HG02571 (cell line): ENCODE measurements around the gene SENP1.
"Not testable (repeated sequence)": the region's sequence is repeated elsewhere in the genome, so short reads cannot be mapped to it uniquely, and the experiment has no call there.

ENCODE experiments used
- ATAC-seq: cut with Tn5 transposase; IDR thresholded peaks from one replicate; pipeline ENCODE4 v1.9.1; 2021; ENCODE audit warnings: mild to moderate bottlenecking, moderate library complexity; ENCODE audit not compliant: unreplicated experiment

The SENP1 gene

DNA sequence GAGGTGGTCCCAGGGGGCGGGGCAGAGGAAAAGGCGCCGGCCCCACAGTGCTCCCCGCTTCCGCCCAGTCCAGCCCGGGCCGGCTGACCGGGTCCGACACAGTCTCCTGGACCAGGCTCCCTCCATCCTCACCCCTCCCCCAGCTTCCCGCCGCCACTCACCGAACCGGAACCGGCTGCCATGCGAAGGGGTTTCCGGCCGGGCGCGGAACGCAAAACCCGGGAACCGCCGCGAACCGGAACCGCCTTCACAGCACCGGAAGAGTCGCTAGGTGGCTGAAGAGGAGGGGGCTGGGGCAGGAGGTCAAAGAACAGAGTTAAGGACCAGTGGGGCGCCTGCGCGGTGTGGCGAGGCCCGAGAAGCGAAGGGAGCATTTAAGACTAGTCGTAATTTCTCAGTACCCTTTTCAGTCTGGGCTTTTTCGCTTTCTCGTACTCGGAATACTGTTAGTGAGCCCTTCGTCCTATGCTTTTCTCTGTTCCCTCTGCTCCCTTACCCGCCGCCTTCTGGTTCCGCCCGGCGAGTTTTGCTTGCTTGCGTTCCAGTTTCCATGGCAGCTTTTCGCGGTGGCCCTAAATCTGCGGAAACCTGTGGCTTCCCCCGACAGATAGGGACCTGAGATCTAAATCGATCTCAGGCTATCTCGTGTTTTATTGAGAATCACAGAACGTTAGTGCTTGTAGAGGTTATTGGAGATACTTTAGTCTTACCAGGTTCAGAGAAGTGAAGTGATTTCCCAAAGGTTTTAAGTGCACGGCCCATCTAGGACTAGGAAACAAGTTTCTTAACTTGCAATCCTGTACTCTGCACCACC is at the start of gene SENP1:
Gene SENP1, minus strand, starts transcription at position 213 of the 814 bp plus-strand sequence. CDS start 4,607 bp downstream, outside the sequence.
- peak; percentile 76 for ATAC-seq

DNA sequence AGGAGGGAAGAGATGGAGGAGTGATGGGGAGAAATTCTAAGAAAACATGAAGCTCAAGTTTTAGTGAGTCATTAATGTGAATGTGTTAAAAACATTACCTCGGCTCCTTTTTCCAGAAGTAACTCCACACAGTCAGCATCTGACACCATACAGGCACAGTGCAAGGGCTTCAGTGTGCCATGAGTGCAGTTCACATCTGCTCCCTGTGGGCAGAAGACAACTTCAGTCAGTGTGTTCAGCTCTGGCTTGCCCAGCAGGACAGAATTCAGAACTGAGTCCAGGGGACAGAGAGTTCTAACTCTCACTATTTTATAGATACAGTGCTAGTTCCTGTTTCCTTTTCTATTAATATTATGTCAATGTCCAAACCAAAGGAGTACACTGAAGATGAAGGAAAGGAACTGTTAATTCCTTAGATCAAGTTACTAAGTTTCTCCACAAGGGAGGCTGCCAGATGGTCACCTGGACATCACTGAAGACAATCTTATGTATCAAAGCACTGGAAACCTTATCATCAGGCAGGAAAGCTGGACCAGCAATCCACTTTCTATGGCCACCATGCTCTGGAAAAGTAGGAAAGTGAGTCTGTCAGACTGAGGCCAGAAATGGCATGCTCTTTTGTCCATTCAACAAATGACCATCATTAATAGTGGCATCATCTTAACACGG is 45.4 kb upstream of the SENP1 start:
- no peak for ATAC-seq

DNA sequence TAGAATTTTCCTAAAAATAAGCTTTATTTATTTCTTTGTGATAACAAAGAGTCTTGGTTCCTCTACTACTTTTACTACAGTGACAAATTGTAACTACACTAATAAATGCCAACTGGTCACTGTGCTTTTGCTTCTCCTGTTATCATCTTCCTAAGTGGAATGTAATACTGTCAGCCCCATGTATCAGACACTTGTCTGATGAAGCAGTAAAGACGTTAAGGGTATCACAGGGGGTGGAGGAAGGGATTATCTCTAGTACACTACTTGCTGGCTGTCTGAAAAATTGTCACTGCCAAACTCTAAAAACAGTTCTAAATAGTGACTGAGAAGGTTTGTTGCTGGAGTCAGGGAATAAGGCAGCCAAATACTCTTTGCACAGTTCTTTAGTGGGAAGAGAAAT is 40.1 kb upstream of the SENP1 start:
- no peak for ATAC-seq

DNA sequence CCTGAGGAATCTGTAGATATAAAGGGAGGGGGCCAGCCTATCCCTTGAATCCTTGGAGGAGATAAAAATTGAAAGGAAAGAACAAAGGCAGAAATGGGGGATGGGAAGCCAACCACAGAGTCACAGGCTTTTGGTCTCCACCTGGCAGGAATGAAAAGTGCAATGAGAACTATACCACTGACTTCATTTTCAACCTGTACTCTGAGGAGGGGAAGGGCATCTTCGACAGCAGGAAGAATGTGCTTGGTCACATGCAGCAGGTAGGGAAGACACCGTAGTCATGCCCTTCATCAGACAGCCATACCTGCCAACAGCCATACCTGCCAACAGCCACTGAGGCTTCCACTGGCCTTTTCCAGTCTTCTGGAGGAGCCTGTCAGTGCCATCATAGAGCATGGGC is 38.0 kb upstream of the SENP1 start:
- ATAC-seq, result no peak

DNA sequence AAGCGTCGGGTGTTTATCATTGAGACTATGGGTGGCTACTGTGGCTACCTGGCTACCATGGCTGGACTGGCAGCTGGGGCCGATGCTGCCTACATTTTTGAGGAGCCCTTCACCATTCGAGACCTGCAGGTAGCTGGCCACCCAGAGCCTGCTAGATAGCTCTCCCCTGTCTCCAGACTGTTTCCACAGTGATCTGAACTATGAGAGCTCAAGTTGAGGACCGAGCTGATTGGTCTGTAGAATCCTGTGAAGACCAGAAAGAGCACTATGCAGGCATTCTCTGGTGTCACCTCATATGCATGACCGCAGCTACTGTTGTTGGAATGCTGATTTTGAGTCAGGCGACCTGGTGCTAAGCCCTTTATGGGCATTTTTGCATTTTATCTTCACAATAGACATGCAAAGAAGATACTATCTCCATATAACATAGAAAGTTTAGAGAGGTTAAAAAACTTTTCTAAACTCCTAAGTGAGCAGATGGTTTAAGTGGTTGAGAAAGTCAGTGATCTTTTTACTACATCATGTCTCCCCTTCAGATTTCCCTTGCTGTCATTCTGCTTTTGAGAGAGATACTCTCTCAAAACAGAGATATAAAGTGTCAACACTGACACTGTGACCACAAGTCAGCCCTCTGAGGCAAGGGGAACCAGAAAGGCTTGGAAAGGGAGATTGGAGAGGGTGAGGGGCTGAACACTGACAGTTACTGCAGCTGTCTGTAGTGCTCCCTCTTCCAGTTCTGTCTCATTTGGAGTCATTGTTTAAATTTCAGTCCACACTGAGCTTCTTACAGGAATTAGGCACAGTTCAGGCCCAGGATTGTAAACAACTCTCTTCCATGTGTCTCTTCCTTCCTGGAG is 37.2 kb upstream of the SENP1 start:
- ATAC-seq, result no peak

DNA sequence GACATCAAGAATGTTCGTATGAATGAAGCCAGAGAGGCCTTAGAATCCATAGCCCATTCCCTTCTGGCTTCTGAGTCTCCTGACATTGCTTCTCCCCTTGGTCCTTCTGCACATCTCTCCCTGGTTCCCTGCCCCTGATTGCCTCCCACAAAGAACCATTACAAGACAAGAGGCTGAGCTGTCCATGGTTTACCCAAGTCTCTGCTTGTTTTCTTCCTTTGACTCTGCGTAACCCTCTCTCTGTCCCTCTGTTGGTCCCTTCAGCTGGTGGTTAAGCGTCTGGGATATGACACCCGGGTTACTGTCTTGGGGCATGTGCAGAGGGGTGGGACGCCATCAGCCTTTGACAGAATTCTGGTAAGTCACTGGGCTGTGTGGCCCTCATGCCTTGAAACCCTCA is 29.1 kb upstream of the SENP1 start:
- ATAC-seq, result no peak

DNA sequence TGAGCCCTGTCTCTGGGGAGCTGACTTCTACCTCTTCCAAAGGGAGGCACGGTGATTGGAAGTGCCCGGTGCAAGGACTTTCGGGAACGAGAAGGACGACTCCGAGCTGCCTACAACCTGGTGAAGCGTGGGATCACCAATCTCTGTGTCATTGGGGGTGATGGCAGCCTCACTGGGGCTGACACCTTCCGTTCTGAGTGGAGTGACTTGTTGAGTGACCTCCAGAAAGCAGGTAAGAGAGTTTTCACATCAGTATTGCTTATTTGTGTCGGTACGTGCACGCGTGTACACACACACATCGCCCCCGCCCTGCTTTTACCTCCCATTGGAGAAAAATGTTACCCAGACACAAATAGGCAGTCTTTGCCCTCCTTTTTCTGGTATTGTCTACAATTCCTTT is 26.9 kb upstream of the SENP1 start:
- no peak for ATAC-seq

DNA sequence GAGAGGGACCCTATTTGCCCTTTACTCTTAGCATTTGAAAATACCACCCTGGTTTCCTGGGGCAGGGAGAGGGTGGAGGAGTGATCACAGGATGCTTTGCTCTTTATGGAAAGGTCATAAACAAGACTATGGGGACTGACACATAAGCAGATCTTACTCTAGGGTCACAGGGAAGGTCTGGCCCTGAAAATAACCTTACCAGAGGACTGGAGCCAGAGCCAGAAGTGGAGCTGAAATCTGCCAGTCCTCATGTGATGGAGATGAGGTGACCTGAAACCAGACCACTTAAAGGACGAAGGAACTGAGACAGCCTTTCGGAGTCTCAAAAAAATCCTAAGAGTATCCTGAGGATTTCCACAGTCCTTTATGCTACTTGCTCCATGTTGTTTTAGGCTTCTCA is 25.6 kb upstream of the SENP1 start:
- ATAC-seq, result no peak

DNA sequence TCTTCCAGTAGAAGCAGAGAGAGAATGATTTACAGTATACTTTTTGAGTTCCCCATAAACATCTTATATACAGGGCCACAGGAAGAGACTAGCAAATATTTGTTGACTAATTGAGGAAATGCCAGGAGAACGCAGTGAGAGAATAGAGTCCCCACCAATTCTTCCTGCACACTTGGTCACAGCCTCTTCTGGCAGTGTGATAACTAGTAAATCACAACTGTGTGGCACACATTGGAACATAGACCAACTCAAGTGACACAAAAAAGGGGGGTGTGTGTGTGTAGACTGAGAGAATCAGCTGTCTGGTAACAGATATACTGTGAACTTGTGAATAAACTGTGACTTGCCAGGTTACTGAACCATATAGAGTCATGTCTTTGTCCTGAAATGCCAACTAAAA is 23.5 kb upstream of the SENP1 start:
- no peak for ATAC-seq

DNA sequence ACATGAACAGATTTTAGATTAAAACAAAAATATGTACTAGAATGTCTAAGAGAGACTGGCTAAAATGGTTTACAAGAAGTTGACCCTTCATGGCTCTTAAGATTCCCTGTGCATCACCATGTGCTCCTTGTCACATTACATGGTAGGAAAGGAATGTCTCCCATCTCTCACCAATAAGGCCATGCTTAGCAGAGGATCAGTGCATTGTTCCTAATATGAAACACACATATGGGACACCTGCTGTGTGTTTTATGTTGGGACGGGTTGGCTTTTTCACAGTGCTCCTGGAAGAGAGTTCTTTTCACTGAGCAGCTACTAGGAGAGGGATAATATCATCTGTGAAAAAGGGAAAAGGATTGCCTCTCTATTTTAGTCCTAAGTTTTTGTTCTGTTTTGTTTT is 22.9 kb upstream of the SENP1 start:
- ATAC-seq, result no peak

DNA sequence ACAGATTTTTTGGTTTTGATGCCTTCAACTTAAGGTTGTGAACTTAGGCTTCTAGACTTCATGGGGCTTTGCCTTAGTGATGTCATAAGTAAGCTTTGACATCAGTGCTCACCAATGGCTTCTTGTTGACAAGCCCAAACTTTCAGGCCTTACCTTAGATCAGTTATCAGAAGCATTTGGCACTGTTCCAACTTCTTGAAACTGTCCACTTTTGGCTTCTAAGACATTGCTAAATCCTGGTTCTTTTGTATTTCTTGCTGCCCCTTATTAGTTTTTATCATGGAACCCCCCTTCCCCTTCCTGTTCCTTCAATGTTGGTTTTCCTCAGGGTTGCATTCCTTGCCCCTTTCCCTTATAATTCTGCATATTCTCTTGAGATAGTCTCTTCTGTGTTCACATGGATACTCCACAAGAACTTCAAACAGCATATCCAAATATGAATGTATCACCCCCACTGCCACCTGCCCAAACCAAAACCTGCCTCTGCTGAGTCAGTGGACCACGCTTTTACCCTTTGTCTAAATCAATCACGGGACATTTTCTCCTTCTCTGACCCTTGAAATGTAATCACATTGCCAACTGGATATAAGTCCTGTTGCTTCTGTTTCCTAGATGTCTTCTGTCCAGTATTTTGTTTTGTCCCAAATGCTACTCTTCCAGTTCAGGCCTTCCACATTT is 21.2 kb upstream of the SENP1 start:
- ATAC-seq, result no peak

DNA sequence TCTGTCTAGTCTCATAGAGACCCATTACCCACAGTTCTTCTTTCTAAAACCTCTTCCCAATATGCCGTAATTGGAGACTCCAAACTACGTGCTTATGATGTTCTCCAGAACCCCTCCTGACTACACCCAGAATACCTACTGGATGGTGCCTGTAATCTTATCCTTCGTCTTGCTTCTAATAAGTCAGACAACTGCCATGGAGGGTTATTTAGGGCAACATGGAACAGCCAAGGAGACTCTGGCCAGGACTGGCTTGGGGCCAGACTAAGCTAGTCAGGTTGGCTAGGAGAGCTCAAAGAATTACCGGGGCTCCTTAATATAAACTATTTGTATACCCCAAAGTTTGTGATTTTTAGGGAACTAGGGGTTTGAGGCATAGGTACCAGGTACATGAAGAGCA is 20.1 kb upstream of the SENP1 start:
- ATAC-seq, result no peak

DNA sequence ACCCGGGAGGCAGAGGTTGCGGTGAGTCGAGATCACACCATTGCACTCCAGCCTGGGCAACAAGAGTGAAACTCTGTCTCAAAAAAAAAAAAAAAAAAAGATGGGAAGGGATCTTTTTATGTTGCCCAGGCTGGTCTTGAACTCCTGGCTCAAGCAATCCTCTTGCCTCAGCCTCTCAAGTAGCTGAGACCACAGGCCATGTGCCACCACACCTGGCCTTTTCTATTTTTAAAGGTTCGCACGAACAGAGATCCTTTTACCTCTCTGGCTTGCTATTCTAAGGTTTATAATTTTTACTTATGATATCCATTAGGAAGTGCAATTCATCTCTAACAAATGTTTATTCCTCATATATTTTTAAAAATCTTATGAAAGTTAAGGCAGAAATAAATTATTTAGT is 19.7 kb upstream of the SENP1 start:
- ATAC-seq, result not testable (repeated sequence)

DNA sequence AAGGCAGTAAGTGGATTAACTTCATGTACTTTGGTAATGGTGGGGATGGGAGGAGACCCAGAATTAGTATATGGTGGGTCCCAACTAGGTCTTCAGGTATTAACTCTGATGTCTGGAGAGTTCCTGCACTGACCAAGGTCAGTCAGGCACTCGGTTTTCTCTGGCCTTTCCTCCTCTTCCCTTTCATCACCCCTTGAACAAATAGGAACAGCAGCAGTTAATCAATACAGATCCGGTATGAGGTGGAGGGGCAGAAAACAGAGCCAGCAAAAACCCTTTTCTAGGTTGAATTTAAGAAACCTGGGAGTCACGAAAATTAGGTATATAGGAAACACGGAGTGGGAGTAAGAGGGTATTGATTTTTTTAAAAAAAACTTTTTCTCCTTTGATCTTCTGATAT is 17.3 kb upstream of the SENP1 start:
- ATAC-seq, result no peak

DNA sequence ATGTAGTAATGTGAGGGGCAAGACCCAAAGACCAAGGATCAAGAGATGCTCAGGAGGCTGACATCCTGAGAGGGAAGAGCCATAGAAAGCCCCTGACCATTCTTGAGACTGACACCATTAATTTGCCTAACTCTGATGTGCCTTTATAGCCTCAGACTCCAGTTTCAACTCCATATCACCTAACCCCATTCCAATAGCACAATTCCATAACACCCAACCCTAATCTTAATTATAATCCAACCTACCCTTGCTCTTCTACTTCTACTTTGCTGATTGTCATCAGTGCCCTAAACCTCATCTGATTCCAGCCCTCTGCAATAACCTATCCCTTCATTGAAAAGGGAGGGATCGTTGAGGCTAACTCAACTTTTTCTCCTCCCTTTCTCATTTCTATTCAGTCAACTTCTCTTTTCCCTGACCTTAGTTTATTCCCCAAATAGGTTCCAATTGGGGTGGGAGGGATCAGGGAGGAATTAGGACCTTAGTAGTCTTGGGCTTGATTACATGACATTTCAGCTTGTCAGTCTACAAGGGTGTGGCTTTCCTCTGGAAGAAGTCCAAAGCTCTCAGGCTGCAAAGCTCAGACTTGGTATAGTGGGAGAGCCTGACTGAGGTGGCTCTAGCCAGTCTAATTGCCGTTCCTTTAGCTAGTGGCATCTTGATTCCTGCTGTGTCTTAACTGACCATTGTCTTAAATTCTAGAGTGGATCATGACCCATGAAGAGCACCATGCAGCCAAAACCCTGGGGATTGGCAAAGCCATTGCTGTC is 16.4 kb upstream of the SENP1 start:
- ATAC-seq, result no peak

DNA sequence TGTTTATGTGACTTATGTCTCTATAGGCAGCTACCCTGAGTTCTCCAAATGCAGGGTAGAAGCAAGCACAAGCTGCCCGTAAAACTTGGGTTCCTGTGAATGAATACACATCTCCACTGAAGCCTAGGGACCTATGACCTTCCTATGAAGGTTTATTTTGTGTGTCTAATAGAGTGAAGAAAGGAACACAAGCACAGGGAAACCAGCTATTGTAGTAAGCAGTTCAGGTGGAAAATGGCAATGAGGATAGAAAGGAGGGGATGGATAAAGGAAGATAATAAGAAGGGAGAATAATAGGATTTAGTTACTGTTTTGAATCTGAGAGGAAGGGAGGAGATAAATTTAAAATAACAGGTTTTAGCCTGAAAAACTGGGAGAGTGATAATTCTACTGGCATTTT is 15.6 kb upstream of the SENP1 start:
- ATAC-seq, result no peak

DNA sequence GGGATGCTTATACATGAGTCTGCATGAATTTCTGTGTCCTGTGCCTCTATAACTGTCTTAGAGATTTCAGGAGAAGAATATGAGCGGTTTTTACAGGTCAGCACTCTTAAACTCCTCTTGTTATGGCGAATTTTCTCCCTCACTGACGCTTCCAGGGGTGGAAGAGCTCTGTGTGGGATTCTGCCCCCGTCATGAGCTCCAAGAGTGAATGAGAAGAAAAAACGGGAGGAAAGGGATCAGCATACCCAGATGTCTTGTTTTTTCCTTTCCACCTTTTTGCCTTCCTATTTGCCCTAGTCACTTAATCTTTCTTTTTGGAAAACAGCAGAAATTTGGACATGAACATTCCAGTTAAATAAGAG is 13.9 kb upstream of the SENP1 start:
- no peak for ATAC-seq

DNA sequence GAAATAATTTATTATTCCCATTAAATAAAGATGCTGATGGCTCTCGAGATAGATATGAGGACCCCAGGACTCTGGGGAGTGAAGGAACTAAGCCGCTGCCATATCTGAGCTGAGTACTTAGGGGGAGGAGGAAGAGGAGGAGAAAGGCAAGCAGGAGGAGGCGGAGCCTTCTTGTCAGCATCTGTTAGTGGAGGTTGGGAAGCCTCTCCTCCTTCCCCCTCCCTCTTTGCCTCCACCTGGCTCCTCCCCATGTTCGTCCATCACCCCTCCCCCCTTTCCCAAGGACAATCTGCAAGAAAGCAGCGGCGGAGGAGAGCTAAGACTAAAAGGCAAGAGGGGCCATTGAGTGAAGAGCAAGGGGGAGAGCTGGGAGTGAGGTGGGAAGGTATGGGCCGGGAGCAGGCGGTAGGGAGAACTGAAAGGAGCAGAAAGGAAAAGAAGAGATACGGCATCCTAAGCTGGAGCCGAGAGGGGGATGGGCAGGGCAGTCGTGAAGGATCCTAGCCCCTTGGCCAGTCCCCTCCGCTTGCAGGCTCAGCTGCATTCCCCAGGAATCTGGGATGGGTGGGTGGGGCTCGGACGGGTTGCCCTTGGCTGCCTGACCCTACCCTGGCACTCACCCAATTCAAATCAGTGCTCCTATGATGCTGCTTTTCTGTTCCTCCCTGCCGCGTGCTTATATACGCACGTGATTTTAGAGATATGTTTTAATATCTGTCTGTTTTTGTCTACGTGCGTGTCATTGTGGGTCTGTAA is 13.4 kb upstream of the SENP1 start, which contains the start of gene PFKM:
Gene PFKM, plus strand, starts transcription at position 287 of the 756 bp plus-strand sequence. CDS start 3,411 bp downstream, outside the sequence.
- ATAC-seq, result peak; percentile 99

DNA sequence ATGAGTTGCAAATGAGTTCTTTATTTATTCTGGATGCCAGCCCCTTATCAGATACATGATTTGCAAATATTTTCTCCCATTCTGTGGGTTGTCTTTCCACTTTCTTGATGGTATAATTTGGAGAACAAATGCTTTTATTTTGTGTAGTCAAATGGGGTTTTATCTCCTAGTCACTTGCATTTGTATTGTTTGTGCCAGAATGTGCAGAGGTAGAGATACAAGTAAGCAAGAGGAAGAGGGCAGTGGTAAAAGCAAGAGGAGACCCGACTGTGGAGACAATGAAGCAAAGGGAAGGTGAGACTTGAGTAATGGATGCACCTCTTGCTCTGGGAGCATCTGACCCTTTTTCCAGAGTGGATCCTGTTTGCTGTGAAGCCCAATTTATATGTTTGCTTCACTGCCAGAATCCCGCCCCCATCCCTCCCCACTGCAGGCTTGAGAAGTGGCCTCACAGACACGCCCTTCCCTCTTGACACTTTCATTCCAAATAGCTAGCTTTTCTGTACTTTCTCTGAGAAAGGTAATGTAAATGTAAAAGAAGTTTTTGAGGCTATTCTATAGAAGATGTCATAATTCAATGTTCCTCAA is 12.5 kb upstream of the SENP1 start:
- no peak for ATAC-seq
